HCT116 (cell line): Measurements from ENCODE around the gene TAF15. TPM values are rescaled to one million over a fixed set of nuclear protein-coding genes. Genes with fewer than 3 reads are reported as not detected.
A peak's percentile ranks its signal among the peaks of the same experiment; 100 is the strongest.

Source experiments
- ATAC-seq: fragments of 200-7000 bp; cut with Tn5 transposase; 2 replicates; pipeline ENCODE4 v1.9.1; 2020; ENCODE audit warnings: mild to moderate bottlenecking, moderate library complexity
- Bru-seq: library from RNA; stranded (reverse); fragments of 400-500 nt; gene quantifications from one replicate; lab custom pipeline; 2021; lab: Mats Ljungman, UMichigan
- BruChase-seq, 2 experiments: library from RNA; stranded (reverse); fragments of 400-500 nt; gene quantifications; one replicate each; lab custom pipeline; 2021; lab: Mats Ljungman, UMichigan
- BruUV-seq: library from RNA; stranded (reverse); fragments of 400-500 nt; replicated peaks from 2 replicates; lab custom pipeline; 2021; lab: Mats Ljungman, UMichigan
- CTCF ChIA-PET: fragments of 300-600 bp; sonication (Branson Sonifier 250); formaldehyde crosslinking; loops from one replicate; lab custom pipeline; 2021; ENCODE audit warnings: antibody characterized with exemption; lab: Charles Lee
- POLR2A ChIA-PET: fragments of 300-600, 350-600 bp; sonication (Branson Sonifier 250); formaldehyde crosslinking; loops from one replicate; lab custom pipeline; 2021; ENCODE audit warnings: antibody characterized with exemption; lab: Charles Lee
- RAD21 ChIA-PET, 2 experiments: fragments of 300-600 bp; sonication (Branson Sonifier 250); formaldehyde crosslinking; loops; one replicate each; lab custom pipeline; 2023; ENCODE audit warnings: low total read pairs in 2 of 2; ENCODE audit not compliant: uncharacterized antibody in 2 of 2, unreplicated experiment in 2 of 2, low non-redundant PET in 1 of 2; lab: Charles Lee
- DNase-seq: peaks from one replicate; pipeline ENCODE4 v3.0.0-alpha.2; 2010; ENCODE audit warnings: low read depth, low spot score
- H2AFZ ChIP-seq: fragments of 200-600 bp; shearing (Covaris generic), sonication (generic); 2 replicates; pipeline ENCODE4 v1.6.1; 2017; ENCODE audit warnings: low read depth, mixed run types, mixed read lengths, antibody characterized with exemption, low read length; ENCODE audit not compliant: poor library complexity, severe bottlenecking
- H3K27ac ChIP-seq: 2 replicates; pipeline ENCODE4 v1.5.1; 2012; ENCODE audit warnings: low read depth, low read length
- H3K27me3 ChIP-seq: fragments of 200-600 bp; sonication (generic); 2 replicates; pipeline ENCODE4 v1.6.1; 2016; ENCODE audit warnings: mixed run types, low read length, mixed read lengths; ENCODE audit not compliant: insufficient read depth
- H3K36me3 ChIP-seq, 2 experiments: fragments of 200-500 bp in 1 of 2; fragments of 200-600 bp in 1 of 2; sonication (Bioruptor generic) in 1 of 2; sonication (generic) in 1 of 2; 2 replicates each; pipeline versions ENCODE4 v1.5.1 to v1.6.1; 2014 to 2016; ENCODE audit warnings: low read length in 2 of 2, inconsistent platforms in 1 of 2, mixed read lengths in 1 of 2, mixed run types in 1 of 2; ENCODE audit not compliant: insufficient read depth in 2 of 2, control insufficient read depth in 1 of 2
- H3K4me1 ChIP-seq, 2 experiments: fragments of 200-600 bp in 1 of 2; sonication (generic) in 1 of 2; 2 replicates each; pipeline versions ENCODE4 v1.5.1 to v1.6.1; 2012 to 2017; ENCODE audit warnings: low read length in 2 of 2, inconsistent platforms in 1 of 2, mild to moderate bottlenecking in 1 of 2, mixed read lengths in 1 of 2, mixed run types in 1 of 2, moderate library complexity in 1 of 2; ENCODE audit not compliant: insufficient read depth in 2 of 2, control insufficient read depth in 1 of 2
- H3K4me2 ChIP-seq: fragments of 200-600 bp; sonication (generic); 2 replicates; pipeline ENCODE4 v1.6.1; 2017; ENCODE audit warnings: mixed run types, low read length, mixed read lengths
- H3K4me3 ChIP-seq, 2 experiments: fragments of 200-600 bp in 1 of 2; sonication (generic) in 1 of 2; replicated peaks in 1 of 2; 2 replicates each; pipeline ENCODE4 v1.5.1; 2011 to 2016; ENCODE audit warnings: low read length in 2 of 2, control low read depth in 1 of 2, low read depth in 1 of 2, mild to moderate bottlenecking in 1 of 2, mixed read lengths in 1 of 2, mixed run types in 1 of 2
- H3K79me2 ChIP-seq: fragments of 200-600 bp; sonication (generic); 2 replicates; pipeline ENCODE4 v1.6.1; 2017; ENCODE audit warnings: mild to moderate bottlenecking, mixed run types, low read length, moderate library complexity, mixed read lengths; ENCODE audit not compliant: insufficient read depth
- H3K9ac ChIP-seq: fragments of 200-600 bp; sonication (generic); 2 replicates; pipeline ENCODE4 v1.6.1; 2016; ENCODE audit warnings: low read length, mixed read lengths
- H3K9me2 ChIP-seq: fragments of 200-600 bp; sonication (generic), shearing (Covaris generic); 2 replicates; pipeline ENCODE4 v1.6.1; 2017; ENCODE audit warnings: mixed run types, mild to moderate bottlenecking, moderate library complexity; ENCODE audit not compliant: insufficient read depth
- H3K9me3 ChIP-seq, 2 experiments: fragments of 200-500 bp in 1 of 2; fragments of 200-600 bp in 1 of 2; sonication (Bioruptor generic) in 1 of 2; sonication (generic) in 1 of 2; 2 replicates each; pipeline ENCODE4 v1.6.1; 2014 to 2017; ENCODE audit warnings: low read length in 2 of 2, mixed read lengths in 2 of 2, inconsistent platforms in 1 of 2, low read depth in 1 of 2, mild to moderate bottlenecking in 1 of 2, mixed run types in 1 of 2, moderate library complexity in 1 of 2; ENCODE audit not compliant: control insufficient read depth in 1 of 2, insufficient read depth in 1 of 2
- H4K20me1 ChIP-seq: fragments of 200-600 bp; sonication (generic), shearing (Covaris generic); 2 replicates; pipeline ENCODE4 v1.6.1; 2017; ENCODE audit warnings: mixed run types, mild to moderate bottlenecking, moderate library complexity; ENCODE audit not compliant: insufficient read depth
- CBX3 ChIP-seq: IDR thresholded peaks from 2 replicates; pipeline ENCODE4 v1.6.1; 2012; ENCODE audit warnings: low read depth
- CTCF ChIP-seq, 3 experiments: fragments of 200-600 bp in 1 of 3; sonication (generic) in 1 of 3; IDR thresholded peaks in 2 of 3; conservative IDR thresholded peaks in 1 of 3; 2 replicates each; pipeline ENCODE4 v1.5.1; 2012 to 2017; ENCODE audit warnings: low read depth in 2 of 3, low read length in 2 of 3, antibody characterized with exemption in 1 of 3, borderline replicate concordance in 1 of 3, control low read depth in 1 of 3, mild to moderate bottlenecking in 1 of 3, mixed read lengths in 1 of 3, mixed run types in 1 of 3, moderate library complexity in 1 of 3; ENCODE audit not compliant: insufficient read depth in 1 of 3
- ELF1 ChIP-seq: IDR thresholded peaks from 2 replicates; pipeline ENCODE4 v1.6.1; 2012; ENCODE audit warnings: low read depth, borderline replicate concordance
- FOSL1 ChIP-seq: IDR thresholded peaks from 2 replicates; pipeline ENCODE4 v1.6.1; 2012; ENCODE audit warnings: low read depth
- MAX ChIP-seq: IDR thresholded peaks from 2 replicates; pipeline ENCODE4 v1.6.1; 2012
- POLR2AphosphoS5 ChIP-seq: IDR thresholded peaks from 2 replicates; pipeline ENCODE4 v1.6.1; 2011; ENCODE audit warnings: mild to moderate bottlenecking, low read depth, low read length, moderate library complexity
- RAD21 ChIP-seq: IDR thresholded peaks from 2 replicates; pipeline ENCODE4 v1.6.1; 2012; ENCODE audit warnings: low read depth, mild to moderate bottlenecking
- REST ChIP-seq: IDR thresholded peaks from 2 replicates; pipeline ENCODE4 v1.6.1; 2012; ENCODE audit warnings: low read depth
- SP1 ChIP-seq: IDR thresholded peaks from 2 replicates; pipeline ENCODE4 v1.6.1; 2012; ENCODE audit warnings: low read depth
- SRF ChIP-seq: IDR thresholded peaks from 2 replicates; pipeline ENCODE4 v1.6.1; 2012; ENCODE audit warnings: low read depth
- TCF7L2 ChIP-seq: IDR thresholded peaks from 2 replicates; pipeline ENCODE4 v1.7.0; 2011; ENCODE audit warnings: borderline replicate concordance, inconsistent platforms; ENCODE audit not compliant: insufficient read depth, insufficient read length; ENCODE audit errors: extremely low read depth
- ZBTB33 ChIP-seq: IDR thresholded peaks from 2 replicates; pipeline ENCODE4 v1.6.1; 2011; ENCODE audit warnings: mild to moderate bottlenecking, low read length, moderate library complexity; ENCODE audit not compliant: insufficient replicate concordance; ENCODE audit errors: extremely low read depth
- ZNF274 ChIP-seq: fragments of 200-500 bp; sonication (Bioruptor generic); IDR thresholded peaks from 2 replicates; pipeline ENCODE4 v1.6.1; 2014; ENCODE audit warnings: mild to moderate bottlenecking, low read depth, low read length, inconsistent platforms
- intact Hi-C: fragments of 100-400 bp; cut with micrococcal nuclease; formaldehyde crosslinking; loops from 2 replicates; pipeline ENCODE4 v1.10.0; 2022
- long read RNA-seq: library from polyadenylated mRNA; unstranded; transcript quantifications from one replicate; pipeline ENCODE4 v2.0.0, GENCODE V29; 2021; ENCODE audit not compliant: unreplicated experiment
- polyA plus RNA-seq: library from polyadenylated mRNA; unstranded; fragments of >200 nt; gene quantifications from 2 replicates; pipeline ENCODE4 v1.2.1, GENCODE V29; 2012; ENCODE audit warnings: missing spikeins
- total RNA-seq: library from RNA; stranded (reverse); gene quantifications from one replicate; pipeline ENCODE4 v1.2.1, GENCODE V29; 2021; ENCODE audit not compliant: unreplicated experiment

Gene TAF15
- total RNA-seq = 346 TPM
- 309 and 338 TPM in 2 replicates for polyA plus RNA-seq
- percentile 99 among the genes with signal in this experiment for Bru-seq, nascent RNA
- percentile 99 among the genes with signal in this experiment for BruChase-seq, experiment 1, labeled RNA remaining after a 6-hour chase
- BruChase-seq, experiment 2, labeled RNA remaining after a 2-hour chase = percentile 99 among the genes with signal in this experiment
- long read RNA-seq, partial matches to known transcripts = 1 of 11 reads
- long read RNA-seq, other reads (novel, unspliced or antisense) = 8 of 11 reads

- ChIA-PET POLR2A (interaction anchor here (0.7 to 3.9 kb wide), 20 partner anchors 9 to 231 kb away, joined by 3 to 41 read pairs (median 4); partner anchors contain the start of genes MMP28 and PEX12), RAD21 (interaction anchor here (1.2 to 1.4 kb wide), 2 partner anchors 45 kb away, joined by 7 to 10 read pairs; no protein-coding TSS in a partner anchor), CTCF (interaction anchor here (0.7 to 3.3 kb wide), 10 partner anchors 9 to 197 kb away, joined by 3 to 76 read pairs (median 3); no protein-coding TSS in a partner anchor)
- peaks cover 25 to 41% of the 10 kb centered on the region in 2 experiments for H3K4me1 ChIP-seq
- H3K27ac ChIP-seq = peak within 1 kb of the TSS; percentile 66
- ATAC-seq (peak; percentile 89), DNase-seq (peak; percentile 95)
- H3K4me3 ChIP-seq = peak within 1 kb of the TSS; percentile 76 to 89
- peaks cover 0 to 2% of the 10 kb centered on the region in 2 experiments; a peak in 1 of 4 replicates for H3K36me3 ChIP-seq
- H2AFZ ChIP-seq = peak within 1 kb of the TSS; percentile 88
- no TSS peak for BruUV-seq
- no peaks in the 10 kb centered on the region for H3K9me2 ChIP-seq
- intact Hi-C loops = loop anchor here (1.0 to 10.0 kb wide), 2 partner anchors 45 to 194 kb away; no protein-coding TSS in a partner anchor
- peaks cover 49% of the 10 kb centered on the region for H3K79me2 ChIP-seq
- H4K20me1 ChIP-seq = peaks cover 36% of the 10 kb centered on the region
- H3K4me2 ChIP-seq = peak within 1 kb of the TSS; percentile 92
- H3K27me3 ChIP-seq = no peaks in the 10 kb centered on the region
- no peaks in the 10 kb centered on the region for H3K9me3 ChIP-seq
- peak within 1 kb of the TSS; percentile 89 for H3K9ac ChIP-seq
- TF ChIP-seq ZNF274 (no peak), RAD21 (peak; percentile 57), SRF (0 out of 2 replicates have a peak, but pooled peaks have one; percentile 17), CTCF (IDR thresholded peaks at IDR 0.05 in 2 of 3, conservative IDR thresholded peaks at IDR 0.05 in 1 of 3; ENCODE audit: borderline replicate concordance in 1 of 3, insufficient read depth in 1 of 3, low read depth in 2 of 3, low read length in 2 of 3) (peak; percentile 75 to 86 (median 78); a peak in 5 of 6 replicates), REST (no peak), CBX3 (0 out of 2 replicates have a peak, but pooled peaks have one; percentile 46), POLR2AphosphoS5 (peak; percentile 96), MAX (peak; percentile 83), ELF1 (no peak), SP1 (peak; percentile 96), ZBTB33 (peak; percentile 38), FOSL1 (no peak), TCF7L2 (peak; percentile 67)
Measured at GRCh38 chr17:35808962-35809854, at the start of gene TAF15. Gene TAF15, plus strand, starts transcription at chr17:35809484. Its CDS starts 86 bp downstream, at chr17:35809570.
